HG03558 (cell line): ENCODE data around the gene C11orf52.

Experiments used
- ATAC-seq: cut with Tn5 transposase; IDR thresholded peaks from one replicate; pipeline ENCODE4 v1.9.1; 2021; ENCODE audit warnings: moderate number of reproducible peaks; ENCODE audit not compliant: unreplicated experiment; ENCODE audit errors: extremely low read depth

Gene C11orf52

GRCh38 chr11:111937461-111937769 is 18.7 kb downstream of the C11orf52 start:
- no peak for ATAC-seq

DNA sequence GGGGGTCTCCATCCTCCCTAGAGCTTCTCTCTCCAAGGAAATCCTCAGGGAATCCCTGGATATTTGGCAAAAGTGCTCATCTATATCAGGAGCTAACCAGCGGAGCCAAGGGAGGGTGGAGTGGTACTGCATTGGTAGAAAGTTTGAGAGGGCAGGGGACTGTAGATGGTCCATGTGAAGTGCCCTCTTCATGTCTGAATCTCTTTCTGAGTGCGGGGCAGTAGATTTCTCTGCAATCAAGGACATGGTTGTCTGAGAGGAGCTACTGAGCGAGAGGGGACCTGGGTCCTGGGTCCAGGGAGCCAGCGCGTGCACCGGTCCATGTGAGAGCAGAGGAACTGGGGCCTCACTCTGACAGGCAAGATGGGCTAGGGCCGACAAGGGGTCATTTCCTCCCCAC is 19.1 kb downstream of the C11orf52 start:
- ATAC-seq, result no peak

DNA sequence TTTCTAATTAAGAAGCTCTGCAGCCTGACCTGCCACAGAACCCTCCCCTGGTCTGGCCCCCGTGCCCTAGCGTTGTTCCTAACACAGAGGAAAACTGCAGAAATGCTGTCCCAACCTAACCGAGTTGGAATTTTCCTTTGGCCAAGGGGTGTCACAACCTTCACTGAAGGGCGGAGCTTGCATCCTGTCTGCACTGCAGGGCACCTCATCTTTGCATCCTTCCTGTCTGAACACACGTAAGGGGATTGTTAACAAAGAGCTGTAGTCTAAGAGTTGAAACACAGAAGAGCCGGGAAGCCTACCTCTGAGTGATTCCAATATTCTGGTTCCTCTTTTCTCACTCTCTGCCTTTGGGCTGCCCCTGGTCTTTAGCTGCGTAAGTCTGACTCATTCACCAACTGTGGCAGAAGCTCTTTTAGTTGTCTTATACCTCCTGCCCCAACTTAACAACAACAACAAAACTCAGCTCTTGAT is 20.0 kb downstream of the C11orf52 start:
- peak; percentile 83 for ATAC-seq

DNA sequence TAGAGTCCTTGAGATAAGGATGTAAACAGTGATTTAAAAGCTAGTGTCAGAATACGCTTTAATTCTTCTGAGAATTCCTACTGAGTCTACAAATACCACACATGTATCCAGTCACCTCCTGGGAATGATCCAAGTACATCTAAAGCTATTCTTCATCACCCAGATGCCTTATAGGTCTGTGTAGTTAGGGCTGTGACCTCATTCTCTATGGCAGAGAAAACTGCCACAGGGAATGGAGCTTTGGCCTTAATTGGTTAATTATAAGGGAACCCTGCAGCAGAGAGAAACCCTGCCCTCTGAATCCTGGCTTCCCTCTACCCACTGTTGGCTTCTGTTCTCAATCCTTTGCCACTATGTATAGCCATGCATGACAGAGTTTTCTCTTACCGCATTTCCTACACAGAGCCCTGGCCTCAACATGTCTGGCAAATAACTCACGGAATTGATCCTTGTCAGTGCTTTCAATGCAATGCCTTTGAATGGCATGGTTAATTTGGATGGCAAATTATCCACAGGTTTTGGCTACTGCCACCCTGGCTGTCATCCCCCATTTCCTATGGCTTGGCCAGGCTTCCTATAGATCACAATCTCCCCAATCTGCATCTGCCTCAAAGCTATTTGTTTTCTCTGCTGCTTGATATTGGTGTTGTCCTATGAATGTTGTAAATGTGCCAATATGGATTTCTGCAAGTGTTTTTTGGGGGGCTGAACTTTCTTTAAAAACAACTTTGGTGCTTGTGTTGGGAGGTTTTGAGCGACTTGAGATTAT is 21.3 kb downstream of the C11orf52 start:
- no peak for ATAC-seq

GRCh38 chr11:111941963-111942362 is 23.2 kb downstream of the C11orf52 start:
- no peak for ATAC-seq

DNA sequence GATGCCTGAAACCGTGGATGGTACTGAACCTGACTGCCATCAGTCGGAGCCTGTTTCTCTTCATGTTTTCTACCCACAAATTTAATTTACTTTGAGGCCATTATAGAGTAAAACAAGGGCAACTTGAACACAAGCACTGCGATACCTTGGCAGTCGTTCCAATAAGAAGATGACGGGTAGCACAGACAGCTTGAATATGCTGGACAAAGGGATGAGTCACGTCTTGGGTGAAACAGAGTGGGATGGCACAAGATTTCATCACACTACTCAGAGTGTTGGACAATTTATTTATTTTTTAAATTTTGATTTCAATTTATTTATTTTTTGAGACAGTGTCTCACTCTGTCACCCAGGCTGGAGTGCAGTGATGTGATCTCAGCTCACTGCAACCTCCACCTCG is 24.1 kb downstream of the C11orf52 start:
- no peak for ATAC-seq

- no peak for ATAC-seq
These were observed 25.4 kb downstream of the C11orf52 start for GRCh38 chr11:111944139-111944538.

GRCh38 chr11:111944651-111945051 is 25.9 kb downstream of the C11orf52 start:
- no peak for ATAC-seq

- ATAC-seq, result no peak
These were observed 26.5 kb downstream of the C11orf52 start for GRCh38 chr11:111945198-111945597.

DNA sequence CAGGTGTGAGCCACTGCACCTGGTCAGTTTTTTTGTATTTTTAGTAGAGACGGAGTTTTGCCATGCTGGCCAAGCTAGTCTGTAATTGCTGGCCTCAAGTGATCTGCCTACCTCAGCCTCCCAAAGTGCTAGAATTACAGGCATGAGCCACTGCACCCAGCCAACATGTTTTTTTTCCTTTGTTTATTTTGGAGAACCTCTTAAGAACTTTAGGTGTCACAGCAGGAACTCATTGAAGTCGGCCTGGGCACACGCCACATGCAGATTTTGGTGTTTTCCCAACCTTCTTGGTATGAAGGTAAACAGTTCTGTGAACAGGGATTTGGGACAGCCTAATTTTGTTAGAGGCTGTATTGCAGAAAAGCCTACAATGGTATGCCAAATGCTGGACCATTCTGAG is 27.8 kb downstream of the C11orf52 start:
- no peak for ATAC-seq

DNA sequence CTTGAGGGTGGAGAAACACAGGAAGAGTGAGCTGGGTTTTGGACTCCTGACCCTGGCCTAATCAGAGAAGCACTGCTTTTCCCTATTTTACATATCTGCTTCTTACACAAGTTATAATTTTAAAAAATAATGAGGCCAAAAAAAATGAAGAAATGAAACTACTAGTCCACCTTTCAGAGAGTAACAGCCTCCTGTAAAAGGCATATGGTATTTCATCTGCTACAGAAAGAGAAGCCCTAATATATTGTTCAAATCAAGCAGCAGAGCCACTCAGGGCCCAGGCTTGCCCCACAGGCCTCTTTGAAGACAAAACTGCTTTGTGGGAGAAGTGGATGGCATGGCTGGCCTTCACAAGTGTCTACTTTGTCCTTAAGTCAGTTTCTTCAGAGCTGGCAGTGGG is 28.4 kb downstream of the C11orf52 start:
- ATAC-seq, result no peak

DNA sequence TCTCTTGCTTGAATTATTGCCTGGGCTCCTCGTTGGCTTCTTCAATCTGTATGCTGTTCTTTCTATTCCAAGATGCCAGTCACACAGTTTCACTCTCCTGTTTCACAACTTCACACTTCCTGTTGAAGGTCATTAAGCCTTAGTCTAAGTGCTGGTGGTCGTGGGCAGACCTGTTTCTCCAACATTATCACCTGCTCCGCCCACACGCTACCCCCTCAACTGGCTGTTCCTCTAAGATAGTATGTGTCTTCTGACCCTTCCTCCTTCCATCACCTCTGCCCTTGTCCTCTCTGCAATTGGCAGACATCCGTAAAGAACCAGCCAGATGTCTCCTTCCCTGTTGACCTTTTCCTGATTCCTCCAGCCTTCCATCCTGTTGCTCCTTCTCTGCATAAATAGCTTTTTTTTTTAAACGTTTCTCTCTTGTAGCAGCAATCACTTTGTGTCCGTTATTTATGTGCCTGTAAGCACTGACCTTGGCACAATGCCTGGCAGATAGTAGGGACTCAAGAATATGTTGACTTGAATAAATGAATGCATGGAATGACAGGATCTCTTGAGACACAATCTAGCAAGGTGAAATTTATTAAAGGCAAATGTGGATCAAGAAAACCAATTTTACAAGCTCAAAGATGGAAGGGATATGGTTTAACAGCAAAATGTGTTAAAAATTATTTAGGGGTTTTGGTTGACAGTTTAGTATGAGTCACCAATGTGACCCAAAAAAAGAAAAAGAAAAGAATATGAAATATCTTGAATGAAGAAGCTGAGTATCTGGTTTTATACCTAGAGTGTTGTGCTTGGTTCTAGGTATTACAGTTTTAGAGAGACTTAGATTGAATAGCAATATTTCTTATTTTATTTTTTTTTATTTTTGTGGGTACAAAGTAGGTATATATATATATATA is 31.1 kb downstream of the C11orf52 start:
- no peak for ATAC-seq

- ATAC-seq, result no peak
These were observed 32.9 kb downstream of the C11orf52 start for GRCh38 chr11:111951565-111951964.

GRCh38 chr11:111954154-111954553 is 35.4 kb downstream of the C11orf52 start:
- ATAC-seq, result no peak

GRCh38 chr11:111957663-111958444 is 39.1 kb downstream of the C11orf52 start:
- ATAC-seq, result no peak

GRCh38 chr11:111960916-111961315 is 42.2 kb downstream of the C11orf52 start:
- ATAC-seq, result no peak

- no peak for ATAC-seq
These were observed 42.9 kb downstream of the C11orf52 start for GRCh38 chr11:111961389-111962300.

DNA sequence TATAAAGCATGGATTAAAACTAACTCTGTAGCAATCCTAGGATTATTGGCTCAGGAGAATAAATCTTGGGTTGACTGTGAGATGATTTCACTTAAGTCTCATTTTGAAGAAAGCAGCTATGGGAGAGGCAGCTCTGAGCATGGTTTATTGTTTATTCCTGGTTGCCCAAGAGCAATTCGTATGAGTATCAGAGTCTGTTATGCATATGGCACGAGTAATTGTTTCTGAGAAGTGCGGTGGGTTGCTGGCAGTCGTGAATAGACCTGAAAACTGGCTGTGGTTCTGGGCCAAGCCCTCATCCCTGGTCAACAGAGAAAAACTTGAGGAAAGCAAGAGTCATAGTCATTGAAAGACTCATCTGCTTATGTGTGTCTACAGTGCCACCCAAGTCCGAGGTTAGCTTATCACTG is 45.2 kb downstream of the C11orf52 start:
- no peak for ATAC-seq

DNA sequence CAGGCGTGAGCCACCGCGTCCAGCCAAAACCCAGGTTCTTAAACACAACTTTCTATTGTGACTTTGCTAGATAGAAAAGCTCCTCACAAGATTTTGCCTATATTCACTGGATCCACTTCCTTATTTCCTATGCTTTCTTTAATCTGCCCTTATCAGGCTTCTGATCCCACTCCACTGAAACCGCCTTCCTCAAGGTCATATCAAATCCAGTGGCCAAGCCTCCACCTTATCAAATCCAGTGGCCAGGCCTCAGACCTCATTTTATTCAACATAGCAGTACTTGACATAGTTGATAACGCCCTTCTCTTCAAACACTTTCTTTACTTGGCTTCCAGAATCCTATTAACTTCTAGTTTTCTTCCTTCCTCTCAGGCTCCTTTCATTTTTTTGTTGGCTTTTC is 48.0 kb downstream of the C11orf52 start:
- no peak for ATAC-seq

- ATAC-seq, result no peak
These were observed 48.9 kb downstream of the C11orf52 start for GRCh38 chr11:111967649-111968048.
